Duodenal mucosa (tissue), 2 donors: ENCODE data around the gene ZFP62.
"Not testable (repeated sequence)": the region's sequence is repeated elsewhere in the genome, so short reads cannot be mapped to it uniquely, and the experiment has no call there.

Experiments
- H3K27ac ChIP-seq: one replicate; pipeline ENCODE4 v1.7.0; 2013; ENCODE audit warnings: low read depth, low read length
- H3K27me3 ChIP-seq, 2 donors: one replicate each; pipeline ENCODE4 v1.7.0; 2013; ENCODE audit warnings: low read length in 2 of 2, control low read depth in 1 of 2; ENCODE audit not compliant: insufficient read depth in 2 of 2, control insufficient read depth in 1 of 2
- H3K36me3 ChIP-seq, 2 donors: one replicate each; pipeline ENCODE4 v1.7.0; 2013; ENCODE audit warnings: low read length in 2 of 2, control low read depth in 1 of 2; ENCODE audit not compliant: insufficient read depth in 2 of 2, control insufficient read depth in 1 of 2
- H3K4me1 ChIP-seq, 2 donors: one replicate each; pipeline ENCODE4 v1.7.0; 2013; ENCODE audit warnings: low read length in 2 of 2, control low read depth in 1 of 2; ENCODE audit not compliant: insufficient read depth in 2 of 2, control insufficient read depth in 1 of 2
- H3K4me3 ChIP-seq, 2 donors: one replicate each; pipeline ENCODE4 v1.7.0; 2013; ENCODE audit warnings: low read length in 2 of 2, low read depth in 1 of 2
- H3K9ac ChIP-seq, 2 donors: one replicate each; pipeline ENCODE4 v1.7.0; 2013; ENCODE audit warnings: low read length in 2 of 2, low read depth in 1 of 2
- H3K9me3 ChIP-seq, 2 donors: one replicate each; pipeline ENCODE4 v1.7.0; 2013; ENCODE audit warnings: low read length in 2 of 2, control low read depth in 1 of 2; ENCODE audit not compliant: control insufficient read depth in 1 of 2

Gene ZFP62

GRCh38 chr5:180832638-180833068 is 28.4 kb downstream of the ZFP62 start:
- Histone ChIP-seq H3K4me1 (peaks cover 18 to 25% of the 10 kb centered on the region in 2 donors), H3K27ac (no peak overlapping the region), H3K36me3 (peaks cover 15 to 34% of the 10 kb centered on the region in 2 donors), H3K4me3 (peak overlapping the region; percentile 91 to 94), H3K9ac (peak overlapping the region; percentile 18 to 88), H3K9me3 (peaks cover 8 to 11% of the 10 kb centered on the region in 2 donors), H3K27me3 (no peaks in the 10 kb centered on the region)

DNA sequence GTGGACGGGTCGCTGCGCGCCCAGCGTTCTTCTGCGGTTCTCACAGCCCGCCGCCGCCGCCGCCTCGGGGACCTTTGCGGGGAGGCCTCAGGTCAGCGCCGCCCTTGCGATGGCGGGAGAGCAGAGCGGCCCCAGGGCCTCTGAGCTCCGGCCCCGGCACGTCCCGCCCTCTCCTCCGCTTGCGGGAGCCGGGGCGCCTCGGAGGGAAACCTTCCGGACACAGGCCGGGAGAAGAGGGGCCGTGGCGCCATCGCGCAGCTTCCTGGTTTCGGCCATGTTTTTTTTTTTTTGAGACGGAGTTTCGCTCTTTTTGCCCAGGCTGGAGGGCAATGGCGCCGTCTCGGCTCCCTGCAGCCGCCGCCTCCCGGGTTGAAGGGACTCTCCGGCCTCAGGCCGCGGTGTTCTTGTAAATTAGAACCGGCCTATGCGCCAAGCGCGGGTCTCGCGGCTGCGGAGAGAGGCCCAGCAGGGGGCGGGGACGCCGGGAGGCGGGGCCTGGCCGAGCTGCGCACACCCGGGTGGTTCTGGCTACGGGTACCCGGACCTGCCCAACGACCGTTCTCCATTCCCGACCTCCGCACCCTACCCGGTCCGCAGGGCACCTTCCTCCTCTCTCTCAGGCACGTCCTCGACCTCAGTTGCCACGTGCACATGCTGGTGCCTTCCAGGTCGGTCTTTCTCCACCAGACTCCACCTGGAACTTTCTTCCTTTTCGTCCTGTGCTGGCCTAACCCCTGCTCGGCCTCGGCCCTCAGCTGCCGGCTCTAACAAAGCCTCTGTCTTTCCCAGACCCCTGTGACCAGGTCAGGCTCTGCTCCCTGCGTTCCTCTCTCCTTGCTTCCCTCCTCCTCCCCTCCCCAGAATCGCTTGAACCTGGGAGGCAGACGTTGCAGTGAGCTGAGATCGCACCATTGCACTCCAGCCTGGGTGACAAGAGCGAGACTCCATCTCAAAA is 29.7 kb downstream of the ZFP62 start:
- Histone ChIP-seq H3K4me1 (peaks cover 20 to 25% of the 10 kb centered on the region in 2 donors), H3K27me3 (no peaks in the 10 kb centered on the region), H3K4me3 (peak overlapping the region; percentile 91 to 94), H3K27ac (peak overlapping the region; percentile 95), H3K36me3 (peaks cover 15 to 22% of the 10 kb centered on the region in 2 donors), H3K9ac (peak overlapping the region; percentile 79 to 88), H3K9me3 (peaks cover 8 to 11% of the 10 kb centered on the region in 2 donors)

DNA sequence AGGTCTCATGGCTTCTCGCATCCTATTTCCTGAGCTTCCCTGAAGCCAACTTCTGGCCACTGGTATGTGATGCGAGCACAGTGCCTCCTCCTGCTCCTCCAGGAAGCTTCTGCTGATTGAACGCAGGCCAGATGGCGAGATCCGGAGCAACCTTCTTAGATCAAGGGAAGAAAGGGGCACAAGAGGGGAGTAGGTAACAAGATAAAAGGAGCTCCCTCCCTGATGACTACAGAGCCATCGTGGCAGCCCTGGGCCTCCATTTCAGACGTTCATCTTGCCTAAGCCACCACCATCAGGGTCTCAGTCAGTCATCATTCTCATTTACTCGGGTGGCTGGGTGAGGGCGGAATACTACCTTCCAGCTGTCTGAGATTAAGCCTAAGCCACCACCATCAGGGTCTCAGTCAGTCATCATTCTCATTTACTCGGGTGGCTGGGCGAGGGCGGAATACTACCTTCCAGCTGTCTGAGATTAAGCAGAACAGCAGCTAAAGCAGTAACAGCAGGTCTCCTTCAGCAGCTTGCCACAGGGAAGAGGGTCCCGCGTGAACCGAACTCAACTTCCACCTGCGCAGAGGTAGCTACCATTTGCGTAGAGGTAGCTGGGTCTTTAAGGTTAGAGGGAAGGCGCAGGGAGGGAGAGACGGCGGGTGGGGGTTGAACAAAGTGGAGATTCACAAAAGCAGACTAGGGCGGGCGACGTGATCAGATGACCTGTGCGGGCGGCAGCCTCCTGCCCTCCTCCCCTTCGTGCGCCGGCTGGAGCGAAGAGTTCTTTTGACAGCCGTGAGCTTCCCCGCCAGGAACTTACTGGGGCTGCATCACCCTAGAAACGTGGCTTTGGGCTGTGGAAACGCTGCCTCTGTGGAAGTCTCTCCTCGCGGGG is 30.6 kb downstream of the ZFP62 start:
- no peaks in the 10 kb centered on the region for H3K27me3 ChIP-seq
- peak overlapping the region; percentile 95 for H3K27ac ChIP-seq
- H3K4me1 ChIP-seq = peaks cover 30 to 31% of the 10 kb centered on the region in 2 donors
- H3K9me3 ChIP-seq = peaks cover 8 to 11% of the 10 kb centered on the region in 2 donors
- H3K36me3 ChIP-seq = peaks cover 15% of the 10 kb centered on the region in 2 donors
- H3K4me3 ChIP-seq = peak overlapping the region; percentile 91 to 94
- peak overlapping the region; percentile 79 to 88 for H3K9ac ChIP-seq

DNA sequence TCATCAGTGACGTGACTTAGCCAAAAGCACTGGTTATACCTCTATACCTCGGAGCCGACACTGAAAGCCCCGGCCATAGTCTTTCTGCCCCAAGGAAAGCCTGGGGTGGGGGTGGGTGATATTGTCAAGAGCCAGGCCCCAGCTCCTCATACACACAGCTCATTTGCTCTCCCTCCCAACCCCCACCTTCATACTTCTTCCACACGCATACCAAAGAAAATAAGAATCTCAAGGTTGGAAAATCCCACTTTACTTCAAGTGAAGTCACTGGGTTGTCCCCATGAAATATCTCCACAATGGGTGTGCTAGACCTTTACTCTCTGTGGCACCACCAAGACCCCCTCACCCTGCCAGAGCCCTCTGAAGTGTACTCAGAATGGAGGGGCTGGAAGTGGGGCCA is 31.4 kb downstream of the ZFP62 start:
- Histone ChIP-seq H3K27me3 (no peaks in the 10 kb centered on the region), H3K4me3 (peak overlapping the region; percentile 91 to 94), H3K27ac (no peak overlapping the region), H3K36me3 (peaks cover 7 to 9% of the 10 kb centered on the region in 2 donors), H3K4me1 (peaks cover 32 to 35% of the 10 kb centered on the region in 2 donors), H3K9ac (peak overlapping the region; percentile 4 to 88), H3K9me3 (peaks cover 8 to 11% of the 10 kb centered on the region in 2 donors)

DNA sequence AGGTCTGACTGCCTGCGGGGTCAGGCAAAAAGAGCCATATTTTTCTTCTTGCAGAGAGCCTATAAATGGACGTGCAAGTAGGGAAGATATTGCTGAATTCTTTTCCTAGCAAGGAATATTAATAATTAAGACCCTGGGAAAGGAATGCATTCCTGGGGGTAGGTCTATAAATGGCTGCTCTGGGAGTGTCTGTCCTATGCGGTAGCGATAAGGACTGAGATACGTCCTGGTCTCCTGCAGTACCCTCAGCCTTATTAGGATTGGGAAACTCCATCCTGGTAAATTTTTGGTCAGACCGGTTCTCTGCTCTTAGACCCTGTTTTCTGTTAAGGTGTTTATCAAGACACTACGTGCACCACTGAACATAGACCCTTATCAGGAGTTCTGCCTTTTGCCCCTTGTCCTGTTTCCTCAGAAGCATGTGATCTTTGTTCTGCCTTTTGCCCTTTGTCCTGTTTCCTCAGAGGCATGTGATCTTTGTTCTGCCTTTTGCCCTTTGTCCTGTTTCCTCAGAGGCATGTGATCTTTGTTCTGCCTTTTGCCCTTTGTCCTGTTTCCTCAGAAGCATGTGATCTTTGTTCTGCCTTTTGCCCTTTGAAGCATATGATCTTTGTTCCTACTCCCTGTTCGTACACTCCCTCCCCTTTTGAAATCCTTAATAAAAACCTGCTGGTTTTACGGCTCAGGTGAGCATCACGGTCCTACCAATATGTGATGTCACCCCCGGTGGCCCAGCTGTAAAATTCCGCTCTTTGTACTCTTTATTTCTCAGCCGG is 32.1 kb downstream of the ZFP62 start:
- not testable (repeated sequence) for H3K9ac ChIP-seq, H3K27ac ChIP-seq, H3K36me3 ChIP-seq, H3K27me3 ChIP-seq
- H3K4me1 ChIP-seq = peaks cover 32 to 36% of the 10 kb centered on the region in 2 donors
- peaks cover 8 to 11% of the 10 kb centered on the region in 2 donors for H3K9me3 ChIP-seq
- peak overlapping the region in 1 of 2 donors; percentile 94 for H3K4me3 ChIP-seq

GRCh38 chr5:180827374-180827773 is 33.7 kb downstream of the ZFP62 start:
- not testable (repeated sequence) for H3K4me3 ChIP-seq, H3K36me3 ChIP-seq, H3K27me3 ChIP-seq, H3K9ac ChIP-seq, H3K27ac ChIP-seq
- Histone ChIP-seq H3K4me1 (peaks cover 31 to 34% of the 10 kb centered on the region in 2 donors), H3K9me3 (peaks cover 8 to 11% of the 10 kb centered on the region in 2 donors)

DNA sequence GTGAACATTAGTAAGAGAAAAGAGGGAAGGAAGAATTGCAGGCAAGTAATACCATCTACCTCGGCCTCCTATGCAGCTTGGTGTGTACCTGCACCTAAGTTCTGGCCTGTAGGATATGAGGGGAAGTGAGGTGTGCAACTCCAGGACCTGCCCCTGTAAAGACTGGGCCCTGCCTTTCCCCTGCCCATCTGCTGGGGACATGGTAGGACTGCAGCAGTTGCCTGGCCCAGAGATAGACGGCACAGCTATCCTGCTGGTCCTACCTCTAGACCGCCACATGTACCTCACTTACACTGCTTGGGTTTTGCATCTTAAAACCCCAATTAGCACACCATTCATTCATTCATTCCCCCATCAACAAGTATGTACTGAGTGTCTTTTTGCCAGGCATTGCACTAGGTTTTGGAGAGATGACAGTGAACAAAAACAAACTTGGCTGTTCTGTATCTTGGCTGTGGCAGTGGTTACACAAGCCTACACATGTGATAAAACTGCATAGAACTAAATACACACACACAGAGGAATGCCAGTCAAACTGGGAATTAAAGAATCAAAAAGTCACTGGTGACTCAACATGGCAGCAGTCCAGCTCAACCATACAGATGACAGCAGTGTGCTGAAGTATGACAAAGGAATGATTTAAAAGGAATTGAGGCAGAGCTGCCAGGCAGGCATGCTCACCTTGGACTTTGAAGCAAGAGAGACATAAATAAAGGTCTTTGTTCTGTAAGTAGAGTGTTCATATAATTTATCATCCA is 35.1 kb downstream of the ZFP62 start:
- Histone ChIP-seq H3K4me1 (peaks cover 25 to 33% of the 10 kb centered on the region in 2 donors), H3K9me3 (peaks cover 8 to 11% of the 10 kb centered on the region in 2 donors), H3K4me3 (no peak overlapping the region), H3K27ac (no peak overlapping the region), H3K9ac (no peak overlapping the region), H3K36me3 (peaks cover 0 to 6% of the 10 kb centered on the region in 2 donors), H3K27me3 (no peaks in the 10 kb centered on the region)

- H3K27me3 ChIP-seq = no peaks in the 10 kb centered on the region
- H3K36me3 ChIP-seq = peaks cover 0 to 2% of the 10 kb centered on the region in 2 donors
- H3K9ac ChIP-seq = no peak overlapping the region
- H3K9me3 ChIP-seq = peaks cover 8 to 10% of the 10 kb centered on the region in 2 donors
- peaks cover 22 to 33% of the 10 kb centered on the region in 2 donors for H3K4me1 ChIP-seq
- H3K27ac ChIP-seq = no peak overlapping the region
- no peak overlapping the region for H3K4me3 ChIP-seq
Observed at GRCh38 chr5:180824630-180825476, 36.2 kb downstream of the ZFP62 start.
